Adrenal gland (tissue), 5 donors: ENCODE measurements around the gene RPL37.
A peak's percentile ranks its signal among the peaks of the same experiment; 100 is the strongest.

ENCODE experiments used
- POLR2A ChIP-seq, 2 donors: fragments of 450-650 bp; IDR thresholded peaks; one replicate each; pipeline ENCODE4 v1.6.1; 2017; ENCODE audit warnings: antibody characterized with exemption in 2 of 2, mild to moderate bottlenecking in 2 of 2, moderate library complexity in 1 of 2
- TF ChIP-seq, protein P1 (sequence below), 6 experiments: fragments of 450-650 bp in 4 of 6; fragments of 200-600 bp in 2 of 6; sonication (generic) in 1 of 6; IDR thresholded peaks; 1 replicate in 5 of 6; 2 replicates in 1 of 6; pipeline versions ENCODE4 v1.5.1 to v1.8.0; 2016 to 2021; ENCODE audit warnings: antibody characterized with exemption in 6 of 6, mild to moderate bottlenecking in 2 of 6, moderate library complexity in 1 of 6
- donor health status: DM: no; HTN: no; CAD: no.

- TF ChIP-seq POLR2A (IDR thresholded peaks at IDR 0.05), result peak in 1 of 2 donors; percentile 45
- TF ChIP-seq, protein P1, sequence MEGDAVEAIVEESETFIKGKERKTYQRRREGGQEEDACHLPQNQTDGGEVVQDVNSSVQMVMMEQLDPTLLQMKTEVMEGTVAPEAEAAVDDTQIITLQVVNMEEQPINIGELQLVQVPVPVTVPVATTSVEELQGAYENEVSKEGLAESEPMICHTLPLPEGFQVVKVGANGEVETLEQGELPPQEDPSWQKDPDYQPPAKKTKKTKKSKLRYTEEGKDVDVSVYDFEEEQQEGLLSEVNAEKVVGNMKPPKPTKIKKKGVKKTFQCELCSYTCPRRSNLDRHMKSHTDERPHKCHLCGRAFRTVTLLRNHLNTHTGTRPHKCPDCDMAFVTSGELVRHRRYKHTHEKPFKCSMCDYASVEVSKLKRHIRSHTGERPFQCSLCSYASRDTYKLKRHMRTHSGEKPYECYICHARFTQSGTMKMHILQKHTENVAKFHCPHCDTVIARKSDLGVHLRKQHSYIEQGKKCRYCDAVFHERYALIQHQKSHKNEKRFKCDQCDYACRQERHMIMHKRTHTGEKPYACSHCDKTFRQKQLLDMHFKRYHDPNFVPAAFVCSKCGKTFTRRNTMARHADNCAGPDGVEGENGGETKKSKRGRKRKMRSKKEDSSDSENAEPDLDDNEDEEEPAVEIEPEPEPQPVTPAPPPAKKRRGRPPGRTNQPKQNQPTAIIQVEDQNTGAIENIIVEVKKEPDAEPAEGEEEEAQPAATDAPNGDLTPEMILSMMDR (IDR thresholded peaks at IDR 0.05), result peak in 2 of 6 experiments; percentile 6 to 17
These were observed 6.2 kb upstream of the RPL37 start, which contains the start of gene CARD6 for GRCh38 chr5:40841068-40841805.
